ENCODE data around the gene PMP22.

Gene PMP22

DNA sequence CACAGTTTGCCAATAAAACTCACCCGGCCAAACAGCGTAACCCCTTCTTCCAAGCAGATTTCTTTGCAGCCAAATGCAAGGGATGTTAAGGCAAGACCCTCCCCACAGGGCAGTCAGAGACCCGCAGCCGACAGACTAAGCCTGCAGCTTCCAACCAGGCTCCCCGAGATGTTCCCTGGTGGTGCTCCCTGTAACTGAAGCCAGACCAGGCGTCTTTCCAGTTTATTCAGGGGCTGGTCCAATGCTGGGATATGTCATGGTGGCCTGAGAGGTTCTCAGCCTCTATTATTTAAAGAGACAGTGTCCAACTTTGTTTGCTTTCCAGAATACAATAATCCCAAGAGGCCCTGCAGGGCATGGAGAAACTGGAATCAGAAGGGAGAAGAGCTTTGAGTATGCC, at the start of gene PMP22:
PMP22 (minus strand) TSS at position 196 of the 400 bp plus-strand sequence. CDS start 4,599 bp downstream, outside the sequence.
- Mint-ChIP-seq H3K4me1 (ENCODE audit: low read depth) (peaks cover 9% of the 10 kb centered on the region), H3K36me3 (no peaks in the 10 kb centered on the region), H3K27ac (no peak within 1 kb of the TSS), H3K9me3 (ENCODE audit: low read depth) (no peaks in the 10 kb centered on the region), H3K27me3 (peaks cover 29% of the 10 kb centered on the region), H3K4me3 (no peak within 1 kb of the TSS)

DNA sequence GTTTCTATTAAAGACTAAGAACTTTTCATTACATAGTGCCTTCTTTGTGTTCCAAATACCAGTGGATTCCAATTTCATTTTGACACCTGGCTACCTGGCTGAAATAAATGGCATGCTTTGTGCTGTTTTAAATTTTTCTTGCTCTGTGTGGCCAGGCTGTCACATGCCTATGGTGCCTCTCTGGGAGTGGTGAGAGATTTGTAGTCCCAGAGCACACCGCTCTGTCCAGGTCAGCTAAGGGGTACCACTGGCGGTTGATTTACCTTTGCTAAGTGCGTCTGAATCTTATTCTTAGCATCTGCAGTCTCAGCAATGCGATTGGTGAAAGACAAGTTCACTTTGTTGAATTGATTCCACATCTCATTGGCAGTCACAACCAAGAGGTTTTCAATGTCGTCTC, 46.9 kb upstream of the PMP22 start:
- H3K9me3 Mint-ChIP-seq (ENCODE audit: low read depth) = no peaks in the 10 kb centered on the region
- H3K27me3 Mint-ChIP-seq = no peaks in the 10 kb centered on the region
- no peaks in the 10 kb centered on the region for H3K36me3 Mint-ChIP-seq
- no peak overlapping the region for H3K27ac Mint-ChIP-seq
- H3K4me3 Mint-ChIP-seq = no peak overlapping the region
- no peaks in the 10 kb centered on the region for H3K4me1 Mint-ChIP-seq (ENCODE audit: low read depth)

GRCh38 chr17:15309793-15310192, 44.7 kb upstream of the PMP22 start:
- Mint-ChIP-seq H3K36me3 (no peaks in the 10 kb centered on the region), H3K4me3 (no peak overlapping the region), H3K9me3 (ENCODE audit: low read depth) (no peaks in the 10 kb centered on the region), H3K27me3 (no peaks in the 10 kb centered on the region), H3K27ac (no peak overlapping the region), H3K4me1 (ENCODE audit: low read depth) (no peaks in the 10 kb centered on the region)

- no peak overlapping the region for H3K4me3 Mint-ChIP-seq
- no peak overlapping the region for H3K27ac Mint-ChIP-seq
- no peaks in the 10 kb centered on the region for H3K27me3 Mint-ChIP-seq
- H3K9me3 Mint-ChIP-seq (ENCODE audit: low read depth) = no peaks in the 10 kb centered on the region
- no peaks in the 10 kb centered on the region for H3K4me1 Mint-ChIP-seq (ENCODE audit: low read depth)
- H3K36me3 Mint-ChIP-seq = no peaks in the 10 kb centered on the region
Measured at GRCh38 chr17:15309236-15309635, 44.1 kb upstream of the PMP22 start.

- Mint-ChIP-seq H3K9me3 (ENCODE audit: low read depth) (no peaks in the 10 kb centered on the region), H3K27me3 (no peaks in the 10 kb centered on the region), H3K36me3 (no peaks in the 10 kb centered on the region), H3K27ac (no peak overlapping the region), H3K4me1 (ENCODE audit: low read depth) (no peaks in the 10 kb centered on the region), H3K4me3 (no peak overlapping the region)
Measured at GRCh38 chr17:15308758-15309157, 43.6 kb upstream of the PMP22 start.

DNA sequence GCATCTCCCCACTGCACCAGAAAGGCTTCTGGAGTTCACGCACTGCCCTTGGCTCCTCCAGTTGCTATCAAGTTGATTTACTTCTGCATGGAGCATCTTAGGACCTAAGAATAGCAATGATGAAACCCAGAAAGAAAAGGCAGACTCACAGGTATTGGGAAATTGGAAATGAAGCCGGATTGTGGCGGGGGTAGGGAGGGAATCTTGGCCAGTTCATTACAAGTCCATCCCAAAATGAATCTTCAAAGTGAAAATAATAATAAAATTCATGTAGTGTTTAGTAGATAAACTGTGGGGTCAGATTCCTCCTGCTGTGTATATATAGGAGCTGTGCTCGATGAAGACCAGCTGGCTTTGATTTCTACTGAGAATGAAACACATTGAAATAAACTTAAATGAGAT, 42.6 kb upstream of the PMP22 start:
- Mint-ChIP-seq H3K27me3 (no peaks in the 10 kb centered on the region), H3K9me3 (ENCODE audit: low read depth) (no peaks in the 10 kb centered on the region), H3K4me1 (ENCODE audit: low read depth) (no peaks in the 10 kb centered on the region), H3K36me3 (no peaks in the 10 kb centered on the region), H3K4me3 (no peak overlapping the region), H3K27ac (no peak overlapping the region)

DNA sequence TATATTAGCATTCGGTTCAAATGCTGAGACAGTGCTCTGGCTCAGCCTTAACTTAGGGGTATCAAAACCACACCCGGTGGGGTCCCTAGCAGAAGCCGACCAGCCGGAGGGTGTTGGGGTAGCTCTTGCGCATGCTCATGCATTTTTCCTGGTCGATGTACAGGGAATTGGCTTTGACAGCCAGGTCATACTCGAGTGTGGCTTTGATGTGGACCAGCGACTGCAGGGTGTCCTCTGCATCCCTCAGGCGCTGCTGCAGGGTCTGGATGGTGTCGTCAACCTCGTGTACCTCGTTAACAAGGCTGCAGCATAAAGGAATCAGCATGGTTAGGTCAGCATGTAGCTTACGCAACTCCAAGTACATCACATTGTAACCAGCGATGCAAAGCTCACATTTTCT, 38.7 kb upstream of the PMP22 start:
- peaks cover 4% of the 10 kb centered on the region for H3K27me3 Mint-ChIP-seq
- no peak overlapping the region for H3K4me3 Mint-ChIP-seq
- H3K36me3 Mint-ChIP-seq = no peaks in the 10 kb centered on the region

DNA sequence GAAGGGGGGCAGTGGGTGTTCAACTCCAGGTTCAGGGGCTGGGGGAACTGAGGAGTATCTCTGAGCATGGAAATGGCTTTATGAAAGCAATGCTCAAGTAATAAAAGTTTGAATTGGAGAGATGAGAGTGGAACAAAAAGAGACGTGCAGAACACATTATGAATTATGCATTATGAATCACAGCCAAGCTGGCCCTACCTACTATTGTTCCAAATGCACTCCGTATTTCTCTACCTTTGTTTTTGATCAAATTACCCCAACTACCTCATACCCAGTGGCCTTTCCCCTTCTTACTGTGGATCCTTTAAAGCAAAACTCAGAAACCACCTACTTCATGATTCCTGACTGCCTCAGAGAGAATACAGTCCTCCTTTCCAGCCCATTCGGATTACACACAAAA, 38.1 kb upstream of the PMP22 start:
- H3K27me3 Mint-ChIP-seq = peaks cover 4% of the 10 kb centered on the region
- H3K27ac Mint-ChIP-seq = no peak overlapping the region
- no peak overlapping the region for H3K4me3 Mint-ChIP-seq
- H3K9me3 Mint-ChIP-seq (ENCODE audit: low read depth) = no peaks in the 10 kb centered on the region
- H3K36me3 Mint-ChIP-seq = no peaks in the 10 kb centered on the region
- H3K4me1 Mint-ChIP-seq (ENCODE audit: low read depth) = no peaks in the 10 kb centered on the region

More for the DNA sequence above, 38.7 kb upstream of the PMP22 start:
- H3K9me3 Mint-ChIP-seq (ENCODE audit: low read depth) = no peaks in the 10 kb centered on the region
- H3K4me1 Mint-ChIP-seq (ENCODE audit: low read depth) = no peaks in the 10 kb centered on the region
- no peak overlapping the region for H3K27ac Mint-ChIP-seq

DNA sequence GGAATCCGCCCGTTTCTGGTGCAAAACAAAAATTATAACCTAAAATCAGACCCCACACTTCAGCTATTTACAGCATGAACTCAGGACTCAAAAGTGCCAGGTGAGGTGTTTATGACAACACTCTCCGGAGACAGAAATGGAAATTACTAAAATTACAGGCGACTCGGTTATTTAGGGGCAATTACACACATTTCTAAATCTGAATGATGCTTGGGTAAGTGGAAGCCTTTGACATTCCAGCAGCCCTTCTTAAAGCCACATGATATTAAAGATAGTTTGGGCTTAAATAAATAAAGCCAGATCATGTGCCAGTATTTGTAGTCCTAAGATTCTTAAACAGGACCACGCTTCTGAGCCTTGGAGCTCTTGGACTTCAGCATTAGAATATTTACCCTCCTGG, 36.7 kb upstream of the PMP22 start:
- no peak overlapping the region for H3K4me3 Mint-ChIP-seq
- peaks cover 4% of the 10 kb centered on the region for H3K27me3 Mint-ChIP-seq
- H3K27ac Mint-ChIP-seq = no peak overlapping the region
- no peaks in the 10 kb centered on the region for H3K9me3 Mint-ChIP-seq (ENCODE audit: low read depth)
- H3K36me3 Mint-ChIP-seq = no peaks in the 10 kb centered on the region
- no peaks in the 10 kb centered on the region for H3K4me1 Mint-ChIP-seq (ENCODE audit: low read depth)

DNA sequence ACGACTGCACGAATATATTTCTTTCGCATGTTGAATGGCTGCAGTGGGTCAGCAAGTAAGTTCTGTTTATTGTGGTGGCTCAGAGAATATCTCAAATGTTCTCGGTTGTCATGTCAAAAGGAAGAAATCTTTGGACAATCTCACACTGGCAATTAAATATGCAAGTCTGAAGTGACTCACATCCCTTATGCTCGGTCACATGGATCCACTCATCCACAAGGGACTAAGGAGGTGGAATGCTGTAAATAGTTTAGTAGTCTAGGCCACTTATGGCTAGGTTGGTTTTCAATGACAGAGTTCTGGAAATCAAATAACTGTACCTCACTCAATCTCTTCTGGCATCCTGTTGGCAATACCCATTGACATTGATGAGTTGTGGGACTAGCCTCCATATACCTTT, 33.0 kb upstream of the PMP22 start:
- peaks cover 8% of the 10 kb centered on the region for H3K27me3 Mint-ChIP-seq
- no peak overlapping the region for H3K27ac Mint-ChIP-seq
- H3K4me1 Mint-ChIP-seq (ENCODE audit: low read depth) = no peaks in the 10 kb centered on the region
- H3K9me3 Mint-ChIP-seq (ENCODE audit: low read depth) = no peaks in the 10 kb centered on the region
- H3K36me3 Mint-ChIP-seq = no peaks in the 10 kb centered on the region
- H3K4me3 Mint-ChIP-seq = no peak overlapping the region

DNA sequence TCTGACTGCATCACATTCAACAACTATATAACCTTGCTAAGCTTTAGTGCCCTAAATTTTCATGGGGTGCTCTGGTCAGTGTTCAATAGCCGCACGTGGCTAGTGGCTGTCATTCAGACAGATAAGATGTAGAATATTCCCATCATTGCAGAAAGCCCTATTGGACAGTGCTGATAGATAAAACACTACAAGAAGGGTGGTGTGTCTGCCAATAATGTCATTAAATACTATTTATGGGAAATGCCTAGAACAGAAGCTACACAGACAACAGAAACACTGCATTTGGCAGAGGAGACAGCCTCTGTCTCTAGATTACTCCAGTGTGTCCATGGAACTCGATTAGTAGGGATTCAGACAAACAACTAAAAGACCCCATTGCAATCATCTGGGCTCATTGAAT, 28.4 kb upstream of the PMP22 start:
- Mint-ChIP-seq H3K27ac (no peak overlapping the region), H3K36me3 (no peaks in the 10 kb centered on the region), H3K27me3 (peaks cover 12% of the 10 kb centered on the region), H3K9me3 (ENCODE audit: low read depth) (no peaks in the 10 kb centered on the region), H3K4me3 (no peak overlapping the region), H3K4me1 (ENCODE audit: low read depth) (no peaks in the 10 kb centered on the region)

GRCh38 chr17:15291674-15292361, 26.7 kb upstream of the PMP22 start:
- Mint-ChIP-seq H3K36me3 (no peaks in the 10 kb centered on the region), H3K27ac (no peak overlapping the region), H3K4me1 (ENCODE audit: low read depth) (no peaks in the 10 kb centered on the region), H3K27me3 (peaks cover 24% of the 10 kb centered on the region), H3K9me3 (ENCODE audit: low read depth) (no peaks in the 10 kb centered on the region), H3K4me3 (no peak overlapping the region)

DNA sequence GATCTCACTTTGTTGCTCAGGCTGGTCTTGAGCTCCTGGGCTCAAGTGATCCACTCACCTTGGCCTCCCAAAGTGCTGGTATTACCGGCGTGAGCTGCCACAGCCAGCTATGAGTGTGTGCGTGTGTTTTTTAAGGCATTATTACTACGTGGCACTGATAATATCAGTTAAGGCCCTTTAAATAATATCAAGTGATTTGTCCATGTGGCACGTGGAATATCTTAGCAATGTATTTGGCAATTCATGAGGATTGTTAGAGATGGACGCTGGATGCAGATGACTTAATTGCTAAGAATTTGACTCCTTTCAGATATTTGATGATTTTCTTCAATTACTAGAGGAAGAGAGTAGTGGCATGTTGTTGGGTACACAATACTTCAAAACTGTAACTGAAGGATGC, 25.5 kb upstream of the PMP22 start:
- no peaks in the 10 kb centered on the region for H3K4me1 Mint-ChIP-seq (ENCODE audit: low read depth)
- H3K27ac Mint-ChIP-seq = no peak overlapping the region
- H3K36me3 Mint-ChIP-seq = no peaks in the 10 kb centered on the region
- H3K4me3 Mint-ChIP-seq = no peak overlapping the region
- no peaks in the 10 kb centered on the region for H3K9me3 Mint-ChIP-seq (ENCODE audit: low read depth)
- H3K27me3 Mint-ChIP-seq = peaks cover 24% of the 10 kb centered on the region

- no peaks in the 10 kb centered on the region for H3K36me3 Mint-ChIP-seq
- H3K4me3 Mint-ChIP-seq = no peak overlapping the region
- H3K27me3 Mint-ChIP-seq = peaks cover 27% of the 10 kb centered on the region
Measured at GRCh38 chr17:15289285-15290183, 24.4 kb upstream of the PMP22 start.

DNA sequence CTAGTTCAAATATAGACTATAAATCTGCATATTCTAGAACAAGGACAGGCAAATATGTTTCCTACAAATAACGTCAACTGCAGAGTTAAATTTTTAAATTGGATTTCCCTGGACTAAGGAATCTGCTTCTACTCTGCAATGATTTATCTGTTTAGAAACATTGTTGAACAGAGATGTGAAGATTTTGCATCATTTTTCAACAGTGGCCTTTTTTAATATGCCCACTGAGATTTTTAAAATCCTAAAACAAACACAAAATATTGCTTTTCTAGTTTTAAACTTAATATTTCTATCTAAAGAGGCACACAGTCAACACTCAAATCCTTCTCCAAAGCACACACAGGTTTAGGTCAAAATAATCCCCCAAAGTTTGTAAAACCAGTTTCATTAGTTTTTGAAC, 23.7 kb upstream of the PMP22 start:
- Mint-ChIP-seq H3K36me3 (no peaks in the 10 kb centered on the region), H3K4me1 (ENCODE audit: low read depth) (no peaks in the 10 kb centered on the region), H3K27ac (no peak overlapping the region), H3K4me3 (no peak overlapping the region), H3K27me3 (peaks cover 29% of the 10 kb centered on the region), H3K9me3 (ENCODE audit: low read depth) (no peaks in the 10 kb centered on the region)

More at GRCh38 chr17:15289285-15290183, 24.4 kb upstream of the PMP22 start:
- Mint-ChIP-seq H3K4me1 (ENCODE audit: low read depth) (no peaks in the 10 kb centered on the region), H3K9me3 (ENCODE audit: low read depth) (no peaks in the 10 kb centered on the region), H3K27ac (no peak overlapping the region)
